HepG2 (cell line): Measurements from ENCODE around the gene TSC22D1. TPM values are rescaled to one million over a fixed set of nuclear protein-coding genes. Genes with fewer than 3 reads are reported as not detected.

ENCODE experiments used
- CAMTA2 ChIP-seq: sonication (generic); formaldehyde crosslinking; IDR thresholded peaks from 2 replicates; pipeline ENCODE4 v1.4.0; 2020; ENCODE audit warnings: mild to moderate bottlenecking, missing genetic modification reagents, borderline replicate concordance
- MXI1 ChIP-seq: IDR thresholded peaks from 3 replicates; pipeline ENCODE4 v1.6.1; 2012; ENCODE audit warnings: low read depth, low read length, inconsistent platforms, borderline replicate concordance
- NFYC ChIP-seq: IDR thresholded peaks from 2 replicates; pipeline ENCODE4 v1.6.1; 2016; ENCODE audit warnings: missing genetic modification reagents, missing compliant biosample characterization
- NR0B2 ChIP-seq: sonication (generic); formaldehyde crosslinking; IDR thresholded peaks from 2 replicates; pipeline ENCODE4 v1.4.0; 2020; ENCODE audit warnings: mild to moderate bottlenecking, missing genetic modification reagents
- PRMT3 ChIP-seq: sonication (generic); formaldehyde crosslinking; IDR thresholded peaks from 2 replicates; pipeline ENCODE4 v1.8.1; 2022; ENCODE audit warnings: low read depth, mild to moderate bottlenecking, moderate library complexity, missing genetic modification reagents, borderline replicate concordance
- SP5 ChIP-seq: IDR thresholded peaks from 2 replicates; pipeline ENCODE4 v1.6.1; 2016; ENCODE audit warnings: low read depth, borderline replicate concordance
- ZFP36 ChIP-seq: fragments of 150-350 bp; IDR thresholded peaks from 2 replicates; pipeline ENCODE4 v1.6.1; 2018; ENCODE audit warnings: borderline replicate concordance, low read length, low read depth; ENCODE audit not compliant: partially characterized antibody
- ZNF607 ChIP-seq: sonication (generic); formaldehyde crosslinking; IDR thresholded peaks from 2 replicates; pipeline ENCODE4 v1.5.1; 2020; ENCODE audit warnings: missing genetic modification reagents, mild to moderate bottlenecking, borderline replicate concordance
- ZNF609 ChIP-seq: sonication (generic); formaldehyde crosslinking; IDR thresholded peaks from 2 replicates; pipeline ENCODE4 v1.4.0; 2020; ENCODE audit warnings: mild to moderate bottlenecking, missing genetic modification reagents, borderline replicate concordance
- polyA plus RNA-seq, 8 experiments: library from polyadenylated mRNA; depleted of rRNA in 3 of 8; stranded (reverse) in 7 of 8; unstranded in 1 of 8; fragments of >200 nt; fragmentation: Illumina TruSeq in 4 of 8; extraction: Trizol in 4 of 8; gene quantifications; 2 replicates each; pipeline versions ENCODE4 v1.2.1 to v1.2.3, GENCODE V29; 2011 to 2016; ENCODE audit warnings: low read depth in 4 of 8, missing spikeins in 1 of 8, mixed read lengths in 1 of 8; ENCODE audit not compliant: insufficient read depth in 1 of 8
- total RNA-seq, 5 experiments: library from RNA; depleted of rRNA; stranded (reverse); fragments of >200 nt; fragmentation: Illumina TruSeq; extraction: Trizol; gene quantifications; 2 replicates each; pipeline ENCODE4 v1.2.3, GENCODE V29; 2016; ENCODE audit warnings: low read depth in 1 of 5
- TF ChIP-seq, protein P1 (sequence below): sonication (generic); formaldehyde crosslinking; IDR thresholded peaks from 2 replicates; pipeline ENCODE4 v1.5.0; 2020; ENCODE audit warnings: mild to moderate bottlenecking, missing genetic modification reagents, borderline replicate concordance
- TF ChIP-seq, protein P2 (sequence below): sonication (generic); IDR thresholded peaks from 2 replicates; pipeline ENCODE4 v1.6.1; 2016; ENCODE audit warnings: low read depth, borderline replicate concordance
- TF ChIP-seq, protein P3 (sequence below): IDR thresholded peaks from 2 replicates; pipeline ENCODE4 v1.6.1; 2012; ENCODE audit warnings: inconsistent platforms

TSC22D1 gene
- total and polyA plus RNA-seq, 2 of the 13 experiments (the other 11 are each of a cell fraction or from before 2014, with no cell fraction given) = 18.4 to 35.7 TPM

DNA sequence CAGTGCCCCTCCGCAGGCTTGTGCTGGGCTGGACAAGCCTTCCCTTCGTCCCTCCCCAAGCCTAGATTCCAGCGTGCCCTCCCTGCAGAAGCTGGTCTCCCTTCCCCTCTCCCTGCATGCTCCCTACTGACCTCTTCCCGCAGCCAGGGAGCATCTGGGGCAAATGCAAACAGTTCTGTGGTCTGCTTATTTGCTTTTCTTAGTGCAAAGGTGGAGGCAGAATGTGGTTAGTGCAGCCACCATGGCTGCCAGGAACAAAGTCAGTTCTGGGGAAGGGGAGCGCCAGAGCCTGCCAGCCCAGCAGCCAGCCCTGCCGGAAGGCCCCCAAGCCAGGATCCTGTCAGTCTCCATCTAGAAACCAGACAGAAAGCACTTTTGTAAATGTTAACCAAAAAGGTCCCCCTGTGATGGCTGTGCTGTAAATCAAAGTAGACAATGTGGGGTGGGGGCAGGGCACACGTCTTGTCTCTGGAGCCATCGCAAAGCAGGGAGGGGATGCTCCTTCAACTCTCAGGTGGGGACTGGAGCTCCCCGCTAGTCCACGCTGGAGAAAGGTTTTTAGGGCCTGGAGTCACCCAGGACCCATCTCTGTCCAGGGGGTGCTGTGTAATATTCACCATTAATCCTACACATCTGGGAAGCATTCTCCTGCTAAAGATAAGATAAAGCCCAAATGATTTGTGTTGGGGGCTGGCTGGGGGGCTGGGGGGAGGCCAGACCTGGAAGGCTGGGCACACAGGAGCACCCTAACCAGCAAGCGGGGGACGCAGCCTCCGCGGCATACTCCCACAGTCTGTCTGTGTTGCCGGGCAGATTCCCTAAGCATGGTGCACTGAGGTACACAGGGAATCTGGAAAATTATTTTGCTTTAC lies 171.6 kb downstream of the TSC22D1 start (continued):
- TF ChIP-seq, protein P1, sequence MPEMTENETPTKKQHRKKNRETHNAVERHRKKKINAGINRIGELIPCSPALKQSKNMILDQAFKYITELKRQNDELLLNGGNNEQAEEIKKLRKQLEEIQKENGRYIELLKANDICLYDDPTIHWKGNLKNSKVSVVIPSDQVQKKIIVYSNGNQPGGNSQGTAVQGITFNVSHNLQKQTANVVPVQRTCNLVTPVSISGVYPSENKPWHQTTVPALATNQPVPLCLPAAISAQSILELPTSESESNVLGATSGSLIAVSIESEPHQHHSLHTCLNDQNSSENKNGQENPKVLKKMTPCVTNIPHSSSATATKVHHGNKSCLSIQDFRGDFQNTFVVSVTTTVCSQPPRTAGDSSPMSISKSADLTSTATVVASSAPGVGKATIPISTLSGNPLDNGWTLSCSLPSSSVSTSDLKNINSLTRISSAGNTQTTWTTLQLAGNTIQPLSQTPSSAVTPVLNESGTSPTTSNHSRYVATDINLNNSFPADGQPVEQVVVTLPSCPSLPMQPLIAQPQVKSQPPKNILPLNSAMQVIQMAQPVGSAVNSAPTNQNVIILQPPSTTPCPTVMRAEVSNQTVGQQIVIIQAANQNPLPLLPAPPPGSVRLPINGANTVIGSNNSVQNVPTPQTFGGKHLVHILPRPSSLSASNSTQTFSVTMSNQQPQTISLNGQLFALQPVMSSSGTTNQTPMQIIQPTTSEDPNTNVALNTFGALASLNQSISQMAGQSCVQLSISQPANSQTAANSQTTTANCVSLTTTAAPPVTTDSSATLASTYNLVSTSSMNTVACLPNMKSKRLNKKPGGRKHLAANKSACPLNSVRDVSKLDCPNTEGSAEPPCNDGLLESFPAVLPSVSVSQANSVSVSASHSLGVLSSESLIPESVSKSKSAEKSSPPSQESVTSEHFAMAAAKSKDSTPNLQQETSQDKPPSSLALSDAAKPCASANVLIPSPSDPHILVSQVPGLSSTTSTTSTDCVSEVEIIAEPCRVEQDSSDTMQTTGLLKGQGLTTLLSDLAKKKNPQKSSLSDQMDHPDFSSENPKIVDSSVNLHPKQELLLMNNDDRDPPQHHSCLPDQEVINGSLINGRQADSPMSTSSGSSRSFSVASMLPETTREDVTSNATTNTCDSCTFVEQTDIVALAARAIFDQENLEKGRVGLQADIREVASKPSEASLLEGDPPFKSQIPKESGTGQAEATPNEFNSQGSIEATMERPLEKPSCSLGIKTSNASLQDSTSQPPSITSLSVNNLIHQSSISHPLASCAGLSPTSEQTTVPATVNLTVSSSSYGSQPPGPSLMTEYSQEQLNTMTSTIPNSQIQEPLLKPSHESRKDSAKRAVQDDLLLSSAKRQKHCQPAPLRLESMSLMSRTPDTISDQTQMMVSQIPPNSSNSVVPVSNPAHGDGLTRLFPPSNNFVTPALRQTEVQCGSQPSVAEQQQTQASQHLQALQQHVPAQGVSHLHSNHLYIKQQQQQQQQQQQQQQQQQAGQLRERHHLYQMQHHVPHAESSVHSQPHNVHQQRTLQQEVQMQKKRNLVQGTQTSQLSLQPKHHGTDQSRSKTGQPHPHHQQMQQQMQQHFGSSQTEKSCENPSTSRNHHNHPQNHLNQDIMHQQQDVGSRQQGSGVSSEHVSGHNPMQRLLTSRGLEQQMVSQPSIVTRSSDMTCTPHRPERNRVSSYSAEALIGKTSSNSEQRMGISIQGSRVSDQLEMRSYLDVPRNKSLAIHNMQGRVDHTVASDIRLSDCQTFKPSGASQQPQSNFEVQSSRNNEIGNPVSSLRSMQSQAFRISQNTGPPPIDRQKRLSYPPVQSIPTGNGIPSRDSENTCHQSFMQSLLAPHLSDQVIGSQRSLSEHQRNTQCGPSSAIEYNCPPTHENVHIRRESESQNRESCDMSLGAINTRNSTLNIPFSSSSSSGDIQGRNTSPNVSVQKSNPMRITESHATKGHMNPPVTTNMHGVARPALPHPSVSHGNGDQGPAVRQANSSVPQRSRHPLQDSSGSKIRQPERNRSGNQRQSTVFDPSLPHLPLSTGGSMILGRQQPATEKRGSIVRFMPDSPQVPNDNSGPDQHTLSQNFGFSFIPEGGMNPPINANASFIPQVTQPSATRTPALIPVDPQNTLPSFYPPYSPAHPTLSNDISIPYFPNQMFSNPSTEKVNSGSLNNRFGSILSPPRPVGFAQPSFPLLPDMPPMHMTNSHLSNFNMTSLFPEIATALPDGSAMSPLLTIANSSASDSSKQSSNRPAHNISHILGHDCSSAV (CRISPR knock-in tag) = no peak
- TF ChIP-seq ZNF607 (CRISPR knock-in tag) = peak; percentile 76
- TF ChIP-seq, protein P2, sequence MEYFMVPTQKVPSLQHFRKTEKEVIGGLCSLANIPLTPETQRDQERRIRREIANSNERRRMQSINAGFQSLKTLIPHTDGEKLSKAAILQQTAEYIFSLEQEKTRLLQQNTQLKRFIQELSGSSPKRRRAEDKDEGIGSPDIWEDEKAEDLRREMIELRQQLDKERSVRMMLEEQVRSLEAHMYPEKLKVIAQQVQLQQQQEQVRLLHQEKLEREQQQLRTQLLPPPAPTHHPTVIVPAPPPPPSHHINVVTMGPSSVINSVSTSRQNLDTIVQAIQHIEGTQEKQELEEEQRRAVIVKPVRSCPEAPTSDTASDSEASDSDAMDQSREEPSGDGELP = peak; percentile 86; the same call in 1 of the 2 replicates
- peak; percentile 28; the same call in 1 of the 2 replicates for TF ChIP-seq SP5
- TF ChIP-seq CAMTA2 = 0 out of 2 replicates have a peak, but pooled peaks have one; percentile 55
- no peak for TF ChIP-seq ZFP36
- TF ChIP-seq NR0B2 (CRISPR knock-in tag) = no peak
- TF ChIP-seq ZNF609 = peak; percentile 75; the same call in 1 of the 2 replicates
- peak; percentile 49; the same call in 1 of the 3 replicates for TF ChIP-seq MXI1
- TF ChIP-seq NFYC (CRISPR knock-in tag) = peak; percentile 48; the same call in 1 of the 2 replicates
- no peak for TF ChIP-seq PRMT3
- TF ChIP-seq, protein P3, sequence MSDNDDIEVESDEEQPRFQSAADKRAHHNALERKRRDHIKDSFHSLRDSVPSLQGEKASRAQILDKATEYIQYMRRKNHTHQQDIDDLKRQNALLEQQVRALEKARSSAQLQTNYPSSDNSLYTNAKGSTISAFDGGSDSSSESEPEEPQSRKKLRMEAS = peak; percentile 92
